Psoas muscle (tissue), 8 donors: ENCODE data around the gene LHFPL6. TPM values are rescaled to one million over a fixed set of nuclear protein-coding genes. Genes with fewer than 3 reads are reported as not detected.

Experiments
- ATAC-seq, 4 donors: fragments of 200-7000 bp; cut with Tn5 transposase; one replicate each; pipeline ENCODE4 v1.9.1; 2020; ENCODE audit warnings: moderate library complexity in 3 of 4, mild to moderate bottlenecking in 2 of 4
- DNase-seq, 2 donors: peaks; one replicate each; pipeline ENCODE4 v3.0.0-alpha.2; 2020
- H3K27ac ChIP-seq: fragments of 200-600 bp; one replicate; pipeline ENCODE4 v1.8.0; 2022
- H3K27me3 ChIP-seq, 3 donors: fragments of 200-600 bp in 1 of 3; one replicate each; pipeline versions ENCODE4 v1.6.1 to v1.8.0; 2013 to 2022; ENCODE audit warnings: low read length in 2 of 3, mild to moderate bottlenecking in 2 of 3, moderate library complexity in 1 of 3; ENCODE audit not compliant: insufficient read depth in 3 of 3
- H3K36me3 ChIP-seq, 2 donors: fragments of 200-600 bp in 1 of 2; one replicate each; pipeline versions ENCODE4 v1.6.1 to v1.8.0; 2013 to 2022; ENCODE audit warnings: low read depth in 1 of 2, mild to moderate bottlenecking in 1 of 2, moderate library complexity in 1 of 2; ENCODE audit not compliant: insufficient read depth in 1 of 2
- H3K4me1 ChIP-seq: fragments of 200-600 bp; one replicate; pipeline ENCODE4 v1.8.0; 2022
- H3K4me3 ChIP-seq: fragments of 200-600 bp; one replicate; pipeline ENCODE4 v1.8.0; 2022; ENCODE audit warnings: mild to moderate bottlenecking
- H3K9me3 ChIP-seq: fragments of 200-600 bp; one replicate; pipeline ENCODE4 v1.8.0; 2022
- CTCF ChIP-seq: fragments of 200-600 bp; IDR thresholded peaks from one replicate; pipeline ENCODE4 v1.8.0; 2022; ENCODE audit warnings: antibody characterized with exemption
- WGBS, 3 donors: extraction: QIAGEN DNeasy Blood & Tissue Kit; methylation state at CpG; one replicate each; pipeline versions ENCODE4 v1.1.6 to v1.1.7; 2013; 5-methylcytosine and 5-hydroxymethylcytosine counted together
- intact Hi-C, 2 donors: fragments of 100-400 bp; cut with DNase I; formaldehyde crosslinking; loops; one replicate each; pipeline versions ENCODE4 v1.11.0 to v1.14.2; 2022
- polyA plus RNA-seq, 3 donors: library from polyadenylated mRNA; stranded (reverse); fragments of 200-250 nt; gene quantifications; one replicate each; pipeline ENCODE4 v1.2.3, GENCODE V29; 2013
- total RNA-seq, 4 donors: library from RNA; stranded (reverse); fragmentation: NEBNext Ultra II Directional in 2 of 4; extraction: Animal tissue kit (Norgen Biotek cat#: 25700) in 2 of 4; gene quantifications; one replicate each; pipeline versions ENCODE4 v1.2.1 to v1.2.4, GENCODE V29; 2021 to 2023
- donor health status: healthy with polysubstance abuse.
- donor health status: DM: no; HTN: no; CAD: no; lungs with moderate emphysema.
- donor health status: Bipolar disorder and iron deficiency.
- donor health status: healthy.
- donor health status: DM: yes; HTN: yes; CAD: no.
- donor health status: DM: no; HTN: no; CAD: no.
- donor health status: DM: no; HTN: no; CAD: no.
- donor health status: DM: yes; HTN: yes; CAD: no.

The LHFPL6 gene
- total and polyA plus RNA-seq, 7 donors = 15.0 to 35.8 (median 17.3) TPM

- intact Hi-C loops = no loop called here
- Histone ChIP-seq H3K27ac (no peak overlapping the region), H3K4me1 (no peaks in the 10 kb centered on the region), H3K9me3 (no peaks in the 10 kb centered on the region), H3K4me3 (no peak overlapping the region), H3K36me3 (no peaks in the 10 kb centered on the region), H3K27me3 (no peaks in the 10 kb centered on the region)
- TF ChIP-seq CTCF = no peak
- DNase-seq (no peak), ATAC-seq (no peak)
Observed at GRCh38 chr13:39550931-39551330, 52.1 kb downstream of the LHFPL6 start.

GRCh38 chr13:39547108-39547507, 55.9 kb downstream of the LHFPL6 start:
- DNase-seq = no peak
- H3K4me3 ChIP-seq = no peak overlapping the region
- no peaks in the 10 kb centered on the region for H3K27me3 ChIP-seq
- no peak for TF ChIP-seq CTCF
- no peaks in the 10 kb centered on the region for H3K9me3 ChIP-seq
- H3K36me3 ChIP-seq = no peaks in the 10 kb centered on the region
- intact Hi-C loops = no loop called here
- no peak overlapping the region for H3K27ac ChIP-seq
- no peak for ATAC-seq
- H3K4me1 ChIP-seq = no peaks in the 10 kb centered on the region

GRCh38 chr13:39542361-39542760, 60.6 kb downstream of the LHFPL6 start:
- Histone ChIP-seq H3K36me3 (no peaks in the 10 kb centered on the region), H3K27ac (no peak overlapping the region), H3K27me3 (no peaks in the 10 kb centered on the region), H3K9me3 (no peaks in the 10 kb centered on the region), H3K4me1 (peaks cover 4% of the 10 kb centered on the region), H3K4me3 (no peak overlapping the region)
- WGBS, 3 donors = 75 to 100% (median 84%) methylated on average over 2 of the region's 2 CpGs
- TF ChIP-seq CTCF = no peak
- ATAC-seq (no peak), DNase-seq (no peak)
- intact Hi-C loops = no loop called here

- DNase-seq (no peak), ATAC-seq (no peak)
- Histone ChIP-seq H3K4me1 (peaks cover 11% of the 10 kb centered on the region), H3K27ac (no peak overlapping the region), H3K4me3 (no peak overlapping the region), H3K9me3 (no peaks in the 10 kb centered on the region), H3K36me3 (no peaks in the 10 kb centered on the region), H3K27me3 (no peaks in the 10 kb centered on the region)
- WGBS, 3 donors = 96 to 100% (median 100%) methylated on average over 1 of the region's 1 CpG
- intact Hi-C loops = no loop called here
- TF ChIP-seq CTCF = no peak
Observed at GRCh38 chr13:39540929-39541605, 61.9 kb downstream of the LHFPL6 start.
